HCT116 (cell line): ENCODE data around the gene GRK5. TPM values are rescaled to one million over a fixed set of nuclear protein-coding genes. Genes with fewer than 3 reads are reported as not detected.

ENCODE experiments used
- ATAC-seq: fragments of 200-7000 bp; cut with Tn5 transposase; 2 replicates; pipeline ENCODE4 v1.9.1; 2020; ENCODE audit warnings: mild to moderate bottlenecking, moderate library complexity
- BruUV-seq: library from RNA; stranded (reverse); fragments of 400-500 nt; replicated peaks from 2 replicates; lab custom pipeline; 2021; lab: Mats Ljungman, UMichigan
- CTCF ChIA-PET: fragments of 300-600 bp; sonication (Branson Sonifier 250); formaldehyde crosslinking; loops from one replicate; lab custom pipeline; 2021; ENCODE audit warnings: antibody characterized with exemption; lab: Charles Lee
- POLR2A ChIA-PET: fragments of 300-600, 350-600 bp; sonication (Branson Sonifier 250); formaldehyde crosslinking; loops from one replicate; lab custom pipeline; 2021; ENCODE audit warnings: antibody characterized with exemption; lab: Charles Lee
- RAD21 ChIA-PET, 2 experiments: fragments of 300-600 bp; sonication (Branson Sonifier 250); formaldehyde crosslinking; loops; one replicate each; lab custom pipeline; 2023; ENCODE audit warnings: low total read pairs in 2 of 2; ENCODE audit not compliant: uncharacterized antibody in 2 of 2, unreplicated experiment in 2 of 2, low non-redundant PET in 1 of 2; lab: Charles Lee
- DNase-seq: peaks from one replicate; pipeline ENCODE4 v3.0.0-alpha.2; 2010; ENCODE audit warnings: low read depth, low spot score
- H2AFZ ChIP-seq: fragments of 200-600 bp; shearing (Covaris generic), sonication (generic); 2 replicates; pipeline ENCODE4 v1.6.1; 2017; ENCODE audit warnings: low read depth, mixed run types, mixed read lengths, antibody characterized with exemption, low read length; ENCODE audit not compliant: poor library complexity, severe bottlenecking
- H3K27ac ChIP-seq: 2 replicates; pipeline ENCODE4 v1.5.1; 2012; ENCODE audit warnings: low read depth, low read length
- H3K27me3 ChIP-seq: fragments of 200-600 bp; sonication (generic); 2 replicates; pipeline ENCODE4 v1.6.1; 2016; ENCODE audit warnings: mixed run types, low read length, mixed read lengths; ENCODE audit not compliant: insufficient read depth
- H3K36me3 ChIP-seq, 2 experiments: fragments of 200-500 bp in 1 of 2; fragments of 200-600 bp in 1 of 2; sonication (Bioruptor generic) in 1 of 2; sonication (generic) in 1 of 2; 2 replicates each; pipeline versions ENCODE4 v1.5.1 to v1.6.1; 2014 to 2016; ENCODE audit warnings: low read length in 2 of 2, inconsistent platforms in 1 of 2, mixed read lengths in 1 of 2, mixed run types in 1 of 2; ENCODE audit not compliant: insufficient read depth in 2 of 2, control insufficient read depth in 1 of 2
- H3K4me1 ChIP-seq, 2 experiments: fragments of 200-600 bp in 1 of 2; sonication (generic) in 1 of 2; 2 replicates each; pipeline versions ENCODE4 v1.5.1 to v1.6.1; 2012 to 2017; ENCODE audit warnings: low read length in 2 of 2, inconsistent platforms in 1 of 2, mild to moderate bottlenecking in 1 of 2, mixed read lengths in 1 of 2, mixed run types in 1 of 2, moderate library complexity in 1 of 2; ENCODE audit not compliant: insufficient read depth in 2 of 2, control insufficient read depth in 1 of 2
- H3K4me2 ChIP-seq: fragments of 200-600 bp; sonication (generic); 2 replicates; pipeline ENCODE4 v1.6.1; 2017; ENCODE audit warnings: mixed run types, low read length, mixed read lengths
- H3K4me3 ChIP-seq, 2 experiments: fragments of 200-600 bp in 1 of 2; sonication (generic) in 1 of 2; replicated peaks in 1 of 2; 2 replicates each; pipeline ENCODE4 v1.5.1; 2011 to 2016; ENCODE audit warnings: low read length in 2 of 2, control low read depth in 1 of 2, low read depth in 1 of 2, mild to moderate bottlenecking in 1 of 2, mixed read lengths in 1 of 2, mixed run types in 1 of 2
- H3K79me2 ChIP-seq: fragments of 200-600 bp; sonication (generic); 2 replicates; pipeline ENCODE4 v1.6.1; 2017; ENCODE audit warnings: mild to moderate bottlenecking, mixed run types, low read length, moderate library complexity, mixed read lengths; ENCODE audit not compliant: insufficient read depth
- H3K9ac ChIP-seq: fragments of 200-600 bp; sonication (generic); 2 replicates; pipeline ENCODE4 v1.6.1; 2016; ENCODE audit warnings: low read length, mixed read lengths
- H3K9me2 ChIP-seq: fragments of 200-600 bp; sonication (generic), shearing (Covaris generic); 2 replicates; pipeline ENCODE4 v1.6.1; 2017; ENCODE audit warnings: mixed run types, mild to moderate bottlenecking, moderate library complexity; ENCODE audit not compliant: insufficient read depth
- H3K9me3 ChIP-seq, 2 experiments: fragments of 200-500 bp in 1 of 2; fragments of 200-600 bp in 1 of 2; sonication (Bioruptor generic) in 1 of 2; sonication (generic) in 1 of 2; 2 replicates each; pipeline ENCODE4 v1.6.1; 2014 to 2017; ENCODE audit warnings: low read length in 2 of 2, mixed read lengths in 2 of 2, inconsistent platforms in 1 of 2, low read depth in 1 of 2, mild to moderate bottlenecking in 1 of 2, mixed run types in 1 of 2, moderate library complexity in 1 of 2; ENCODE audit not compliant: control insufficient read depth in 1 of 2, insufficient read depth in 1 of 2
- H4K20me1 ChIP-seq: fragments of 200-600 bp; sonication (generic), shearing (Covaris generic); 2 replicates; pipeline ENCODE4 v1.6.1; 2017; ENCODE audit warnings: mixed run types, mild to moderate bottlenecking, moderate library complexity; ENCODE audit not compliant: insufficient read depth
- FOSL1 ChIP-seq: IDR thresholded peaks from 2 replicates; pipeline ENCODE4 v1.6.1; 2012; ENCODE audit warnings: low read depth
- JUND ChIP-seq: IDR thresholded peaks from 2 replicates; pipeline ENCODE4 v1.6.1; 2012
- MAX ChIP-seq: IDR thresholded peaks from 2 replicates; pipeline ENCODE4 v1.6.1; 2012
- intact Hi-C: fragments of 100-400 bp; cut with micrococcal nuclease; formaldehyde crosslinking; loops from 2 replicates; pipeline ENCODE4 v1.10.0; 2022
- total RNA-seq: library from RNA; stranded (reverse); gene quantifications from one replicate; pipeline ENCODE4 v1.2.1, GENCODE V29; 2021; ENCODE audit not compliant: unreplicated experiment

GRK5 gene
- total RNA-seq, 1 experiment from 2014 or later: 7.3 TPM

- no TSS peak for BruUV-seq
- Histone ChIP-seq H3K4me3 (no peak overlapping the region), H3K27ac (no peak overlapping the region), H3K9me2 (no peaks in the 10 kb centered on the region), H3K36me3 (no peaks in the 10 kb centered on the region), H3K79me2 (no peaks in the 10 kb centered on the region), H3K27me3 (no peaks in the 10 kb centered on the region), H3K9me3 (no peaks in the 10 kb centered on the region), H2AFZ (no peak overlapping the region), H3K4me1 (peaks cover 3 to 27% of the 10 kb centered on the region in 2 experiments; a peak in 3 of 4 replicates), H3K4me2 (peak overlapping the region; percentile 33), H3K9ac (no peak overlapping the region), H4K20me1 (no peaks in the 10 kb centered on the region)
- CTCF ChIA-PET: interaction anchor here (1.1 to 1.5 kb wide), 2 partner anchors 15 to 253 kb away, joined by 3 read pairs; partner anchors contain the start of gene GRK5
- TF ChIP-seq FOSL1: peak; percentile 22; the same call in 1 of the 2 replicates
- TF ChIP-seq MAX: no peak
- POLR2A ChIA-PET: no interaction called here
- RAD21 ChIA-PET: no interaction called here
- peak; percentile 51 for DNase-seq
- intact Hi-C loops: loop anchor here (10.0 kb wide), 1 partner anchor 663 kb away; no protein-coding TSS in a partner anchor
- ATAC-seq: peak; percentile 64
Measured at GRCh38 chr10:119191881-119192280, 15.5 kb upstream of the GRK5 start.

- peak; percentile 28 for ATAC-seq
- TF ChIP-seq FOSL1 (peak; percentile 19; the same call in 1 of the 2 replicates), JUND (peak; percentile 36; the same call in 1 of the 2 replicates), MAX (no peak)
- TF ChIP-seq, all 23 proteins: peak for 2
- Histone ChIP-seq H2AFZ (peak overlapping the region; percentile 74), H3K9me2 (no peaks in the 10 kb centered on the region), H3K4me3 (no peak overlapping the region), H4K20me1 (no peaks in the 10 kb centered on the region), H3K79me2 (no peaks in the 10 kb centered on the region), H3K9me3 (no peaks in the 10 kb centered on the region), H3K4me2 (peak overlapping the region; percentile 34), H3K27me3 (no peaks in the 10 kb centered on the region), H3K9ac (no peak overlapping the region), H3K4me1 (peaks cover 0 to 16% of the 10 kb centered on the region in 2 experiments; a peak in 2 of 4 replicates), H3K36me3 (no peaks in the 10 kb centered on the region), H3K27ac (no peak overlapping the region)
- POLR2A ChIA-PET: no interaction called here
- RAD21 ChIA-PET: interaction anchor here in 1 of 2 experiments (1.5 to 2.9 kb wide), 2 partner anchors 34 to 247 kb away, joined by 7 to 27 read pairs; no protein-coding TSS in a partner anchor
- CTCF ChIA-PET: interaction anchor here (0.9 to 3.9 kb wide), 15 partner anchors 9 to 630 kb away, joined by 3 to 70 read pairs (median 10); partner anchors contain the start of genes GRK5 and RGS10
- DNase-seq: no peak
- no TSS peak for BruUV-seq
- intact Hi-C loops: loop anchor here (2.0 to 10.0 kb wide), 5 partner anchors 291 to 657 kb away; partner anchors contain the start of gene RGS10
Measured at GRCh38 chr10:119197921-119198320, 9.4 kb upstream of the GRK5 start.
